NCI-H1417 treated with DMSO at 0.1 percent for 48 hours (cell line): ENCODE measurements around the gene IL36RN.

ENCODE experiments used
- DNase-seq: peaks from one replicate; lab custom pipeline; 2025; lab: John Stamatoyannopoulos, UW

The IL36RN gene

DNA sequence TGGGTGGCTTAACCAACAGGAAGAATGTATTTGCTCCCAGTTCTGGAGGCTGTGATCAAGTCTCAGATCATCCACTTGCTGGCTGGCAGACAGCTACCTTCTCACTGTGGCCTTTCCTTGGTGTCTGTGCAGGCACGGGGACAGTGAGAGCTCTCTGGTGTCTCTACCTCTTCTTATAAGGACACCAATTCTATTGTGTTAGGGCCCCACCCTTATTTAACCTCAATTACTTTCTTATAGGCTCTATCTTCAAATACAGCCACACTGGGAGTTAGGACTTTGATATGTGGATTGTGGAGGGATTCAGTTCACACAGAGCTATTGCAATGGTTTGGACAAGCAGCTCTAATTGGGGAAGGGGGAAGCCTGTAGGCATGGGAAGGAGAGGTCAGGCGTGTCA lies 43.1 kb downstream of the IL36RN start:
- DNase-seq = no peak

DNA sequence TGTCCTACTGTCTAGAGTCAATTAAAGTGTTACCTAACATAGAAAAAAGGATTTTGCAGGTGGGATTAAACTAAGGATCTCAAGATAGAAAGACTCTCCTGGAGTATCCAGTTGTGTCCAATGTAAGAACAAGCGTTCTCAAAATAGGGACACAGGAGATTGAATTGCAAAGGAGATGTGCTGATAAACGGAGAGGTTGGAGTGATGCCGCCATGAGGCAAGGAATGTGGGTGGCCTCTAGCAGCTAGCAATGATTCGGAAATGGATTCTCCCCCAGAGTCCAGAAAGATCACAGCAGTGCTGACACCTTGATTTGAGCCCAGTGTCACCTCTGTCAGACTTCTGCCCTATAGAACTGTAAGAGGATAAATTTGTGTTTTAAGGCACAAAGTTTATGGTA lies 44.3 kb downstream of the IL36RN start:
- DNase-seq = no peak

DNA sequence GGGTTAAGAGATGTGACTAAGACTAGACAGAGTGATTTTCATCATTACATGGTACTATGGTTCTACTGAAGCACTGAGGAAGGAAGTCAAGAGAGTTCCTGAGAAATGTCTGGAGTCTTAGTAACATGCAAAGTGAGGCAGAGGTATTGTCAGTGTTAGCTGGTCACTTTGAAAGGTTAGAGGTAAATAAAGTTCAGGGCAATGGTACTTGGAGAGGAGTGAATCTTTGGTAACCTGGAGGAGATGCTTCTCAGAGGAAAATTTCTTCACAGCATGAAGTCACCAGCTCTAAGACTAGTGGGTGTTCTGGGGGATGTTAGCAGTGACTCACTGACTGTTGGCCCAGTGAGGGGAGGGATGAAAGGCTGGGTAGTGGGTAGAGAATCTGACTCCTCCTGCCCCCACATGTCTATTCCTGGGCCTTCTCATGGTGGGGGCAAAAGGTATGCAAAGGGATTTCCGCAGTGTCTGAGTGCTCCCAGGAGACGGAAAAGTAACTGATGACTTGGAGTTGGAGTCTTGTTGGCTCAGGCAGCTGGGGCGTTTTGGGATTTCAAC lies 45.1 kb downstream of the IL36RN start:
- no peak for DNase-seq

DNA sequence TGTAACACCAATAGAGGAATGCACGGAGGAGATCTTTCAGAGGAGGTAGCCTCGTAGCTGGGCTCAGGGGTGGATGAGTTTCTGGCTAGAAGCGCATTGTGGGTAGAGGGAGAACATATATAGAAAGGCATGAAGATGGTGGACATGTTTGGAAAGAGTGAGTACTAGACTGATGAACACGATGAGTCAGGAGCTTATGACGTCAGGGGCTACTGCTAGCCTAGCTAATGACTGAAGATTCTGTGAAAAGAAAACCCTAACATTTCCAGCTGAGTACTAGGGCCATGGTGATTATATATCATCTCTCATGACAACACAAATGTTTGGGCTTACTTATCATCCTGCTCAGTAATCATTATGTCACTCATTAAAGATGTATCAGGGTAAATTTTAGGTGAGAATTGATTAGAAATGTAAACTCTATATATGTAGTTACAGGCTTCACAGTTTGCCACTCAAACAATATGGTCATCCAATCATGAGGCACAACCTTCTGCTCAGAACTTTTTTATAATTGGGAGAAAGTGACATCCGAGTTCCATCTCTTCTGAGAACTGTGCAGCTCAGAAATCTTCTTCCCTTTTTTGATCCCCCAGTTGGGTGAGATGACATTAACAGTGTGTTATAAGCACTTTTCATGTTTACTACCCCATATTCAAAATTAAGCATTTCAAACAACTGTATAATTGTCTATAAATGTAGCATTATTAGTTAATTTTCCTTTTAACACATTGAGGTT lies 46.2 kb downstream of the IL36RN start:
- no peak for DNase-seq

DNA sequence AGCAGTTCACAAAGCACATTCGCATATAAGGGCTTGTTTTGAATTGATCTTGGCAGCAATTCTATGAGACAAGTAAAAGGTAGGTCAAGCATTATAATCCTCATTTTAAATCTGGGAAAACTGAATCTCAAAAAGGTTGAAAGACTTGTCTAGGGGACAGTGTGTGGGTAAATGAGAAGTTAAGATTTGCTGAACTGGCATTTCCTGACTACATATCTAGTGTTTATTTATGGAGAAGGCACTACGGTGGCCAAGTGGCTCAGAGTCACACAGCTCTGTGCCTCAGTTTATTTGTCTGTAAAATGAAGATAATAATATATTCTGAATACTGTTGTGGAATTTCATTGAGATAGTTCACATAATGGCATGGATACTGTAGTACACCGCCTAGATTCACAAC lies 52.1 kb downstream of the IL36RN start:
- DNase-seq = no peak

DNA sequence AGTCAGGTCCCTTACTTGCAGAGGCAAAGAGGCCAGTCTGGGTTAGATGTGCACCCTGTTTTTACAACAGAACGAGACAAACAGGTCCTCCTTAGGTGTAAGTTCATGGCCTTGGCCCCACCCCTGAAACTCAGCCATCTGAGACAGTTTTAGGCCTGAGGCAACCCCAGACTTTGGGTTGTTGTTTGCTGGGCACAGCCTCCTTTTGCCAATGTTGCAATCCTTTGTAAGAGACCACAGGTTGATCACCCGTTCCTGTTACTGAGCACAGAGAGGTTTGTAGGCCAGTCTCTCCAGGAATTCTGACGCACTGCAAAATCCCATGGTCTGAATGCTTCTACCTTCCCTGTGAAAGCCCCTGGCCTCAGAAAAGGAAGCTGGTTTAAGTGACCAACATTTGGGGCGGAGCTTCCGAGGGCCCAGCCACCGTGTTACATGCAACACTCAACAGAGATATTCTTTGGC lies 52.9 kb downstream of the IL36RN start:
- no peak for DNase-seq

DNA sequence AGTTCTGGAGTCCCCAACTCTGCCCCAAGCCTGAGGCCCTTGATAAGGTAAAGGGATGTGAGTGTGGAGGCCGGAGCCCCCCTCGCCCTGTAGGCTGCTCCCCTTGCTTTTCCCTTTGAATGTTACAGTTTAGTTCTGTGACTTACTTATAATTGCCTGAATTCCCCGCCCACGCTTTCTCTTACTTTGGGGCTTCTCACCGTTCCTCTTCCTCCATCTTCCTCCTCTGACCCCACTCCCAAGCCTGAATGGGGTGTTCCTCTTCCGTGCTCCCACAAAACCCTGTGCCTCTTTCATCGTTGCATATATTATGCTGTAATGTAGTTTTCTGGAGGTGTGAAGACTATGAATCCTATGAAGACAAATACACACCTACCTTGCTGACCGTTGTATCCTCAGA lies 53.4 kb downstream of the IL36RN start:
- DNase-seq = no peak

DNA sequence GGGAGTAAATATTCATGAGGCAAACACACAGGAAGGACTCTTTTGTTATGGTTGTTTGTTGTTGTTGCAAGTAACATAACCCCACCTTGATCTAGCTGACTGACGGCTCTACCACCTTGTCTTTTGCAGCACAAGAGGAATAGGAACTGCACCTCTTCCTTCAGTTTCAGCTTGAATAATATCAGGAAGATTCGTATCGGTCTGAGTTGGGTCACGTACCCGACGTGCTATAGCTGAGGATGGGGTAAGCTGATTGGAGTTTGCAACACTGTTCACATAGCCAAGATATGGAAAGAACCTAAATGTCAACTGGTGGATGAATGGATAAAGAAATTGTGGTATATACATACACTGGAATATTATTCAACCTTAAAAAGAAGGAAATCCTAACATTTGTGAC lies 53.9 kb downstream of the IL36RN start:
- DNase-seq = no peak

DNA sequence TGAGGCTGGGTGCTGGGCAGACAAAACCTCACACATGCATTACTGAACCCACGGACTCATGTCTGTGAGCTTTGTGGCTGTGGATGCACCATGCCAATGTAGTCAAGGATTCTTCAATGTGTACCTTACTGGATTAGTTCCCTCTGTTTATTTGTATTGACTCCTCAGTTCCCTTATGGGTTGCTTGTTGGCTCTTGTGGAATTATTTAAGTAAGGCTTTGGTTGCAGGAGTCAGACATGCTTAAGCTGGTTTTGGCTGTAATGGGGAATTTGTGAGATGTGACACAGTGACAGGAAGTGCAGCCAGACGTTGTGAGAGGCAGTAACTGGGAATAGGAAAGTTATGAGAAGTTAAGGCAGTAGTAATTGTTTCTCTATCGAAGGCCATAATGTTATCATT lies 54.8 kb downstream of the IL36RN start:
- no peak for DNase-seq
